Activated T-helper 1 cell treated with Interleukin-2 at 50 U/mL for 16 hours (primary cell): ENCODE measurements around the gene TTC33.
"Not testable (repeated sequence)": the region's sequence is repeated elsewhere in the genome, so short reads cannot be mapped to it uniquely, and the experiment has no call there.

Source experiments
- DNase-seq: peaks from one replicate; pipeline ENCODE4 v3.0.0-alpha.2; 2020; ENCODE audit warnings: low read depth

TTC33 gene

GRCh38 chr5:40679148-40679912, 76.4 kb downstream of the TTC33 start:
- DNase-seq: peak; percentile 83

DNA sequence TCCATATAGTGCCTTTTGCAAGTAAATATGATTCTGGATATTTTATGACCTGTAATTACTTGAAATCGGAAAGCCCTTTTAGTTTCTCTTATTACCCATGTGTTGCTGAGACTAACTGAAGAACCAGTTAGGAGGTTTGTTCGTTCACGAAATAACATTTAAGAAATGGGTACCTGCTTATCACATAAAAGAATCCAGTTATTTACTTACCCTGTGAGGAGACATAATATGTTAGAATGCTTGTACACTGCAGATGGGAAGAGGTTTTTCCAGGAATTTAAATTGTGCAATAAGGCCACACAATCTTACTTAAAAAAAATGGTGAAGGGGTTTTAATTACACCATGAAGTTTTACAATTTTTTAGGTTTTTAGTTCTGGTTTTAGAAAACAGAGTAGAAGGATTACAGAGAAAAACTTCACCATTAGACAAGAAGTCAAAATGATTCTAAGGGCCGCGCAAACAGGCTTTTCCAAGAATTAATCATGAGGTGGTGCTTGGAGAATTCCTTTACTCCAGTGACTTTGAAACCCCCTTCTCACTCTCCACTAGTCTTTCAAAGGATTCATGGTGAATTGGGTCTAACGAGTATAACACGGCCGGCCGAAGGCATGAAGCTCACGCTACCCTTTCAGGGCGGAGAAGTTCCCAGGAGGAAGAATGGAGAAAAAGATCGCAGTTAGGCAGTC, 77.2 kb downstream of the TTC33 start:
- DNase-seq: no peak

DNA sequence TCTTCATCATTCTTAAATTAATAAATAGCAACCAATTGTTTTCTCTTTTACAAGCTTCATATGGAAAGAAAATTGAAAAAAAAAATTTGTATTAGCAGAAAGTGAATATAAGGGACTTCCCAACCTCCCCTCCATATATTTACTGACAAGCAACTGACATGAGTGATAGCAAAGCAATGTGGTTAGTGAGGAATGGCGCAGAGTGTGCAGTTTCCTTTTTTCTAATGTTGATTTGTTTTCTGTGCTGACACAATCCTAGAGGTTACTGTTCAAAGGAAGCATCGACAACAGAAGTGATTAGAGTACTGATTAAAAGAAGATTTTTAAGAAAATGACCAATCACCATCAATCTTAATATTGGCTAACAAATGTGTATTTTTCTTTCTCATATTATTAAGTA, 77.7 kb downstream of the TTC33 start:
- no peak for DNase-seq

GRCh38 chr5:40677456-40677855, 78.3 kb downstream of the TTC33 start:
- no peak for DNase-seq

DNA sequence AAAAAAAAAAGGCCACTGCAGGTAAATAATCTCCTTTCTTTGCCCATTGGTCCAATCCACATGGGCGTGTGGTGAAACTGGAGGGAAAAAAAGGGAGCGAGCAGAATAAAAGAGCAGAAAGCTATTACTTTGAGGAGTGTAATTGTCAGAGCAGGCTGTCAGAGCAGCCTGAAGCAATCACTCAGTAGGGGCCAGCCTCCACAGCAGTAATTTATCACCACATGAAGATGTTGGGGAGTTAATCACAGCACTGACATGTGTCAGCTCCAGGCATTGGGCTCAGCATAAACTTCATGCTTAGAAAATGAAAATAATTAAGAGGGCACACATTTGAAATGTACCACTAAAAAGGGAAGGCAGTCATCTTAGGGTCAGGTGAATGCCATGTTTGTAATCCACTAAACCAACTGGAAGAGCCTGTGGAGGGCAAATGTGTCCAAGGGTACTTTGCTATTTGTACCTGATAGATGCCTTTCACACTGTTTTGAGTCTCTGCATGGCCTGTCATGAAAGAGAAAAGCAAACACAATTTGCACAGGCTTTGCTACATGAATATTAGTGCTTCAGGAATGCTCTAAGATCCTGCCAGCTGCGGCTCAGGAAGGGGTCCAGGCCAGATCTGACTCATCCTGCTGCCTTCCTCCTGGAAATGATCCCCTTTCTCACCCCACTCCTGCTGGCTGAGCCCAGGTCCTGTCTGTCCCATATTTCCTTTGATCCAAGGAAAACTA, 79.0 kb downstream of the TTC33 start:
- DNase-seq: no peak

DNA sequence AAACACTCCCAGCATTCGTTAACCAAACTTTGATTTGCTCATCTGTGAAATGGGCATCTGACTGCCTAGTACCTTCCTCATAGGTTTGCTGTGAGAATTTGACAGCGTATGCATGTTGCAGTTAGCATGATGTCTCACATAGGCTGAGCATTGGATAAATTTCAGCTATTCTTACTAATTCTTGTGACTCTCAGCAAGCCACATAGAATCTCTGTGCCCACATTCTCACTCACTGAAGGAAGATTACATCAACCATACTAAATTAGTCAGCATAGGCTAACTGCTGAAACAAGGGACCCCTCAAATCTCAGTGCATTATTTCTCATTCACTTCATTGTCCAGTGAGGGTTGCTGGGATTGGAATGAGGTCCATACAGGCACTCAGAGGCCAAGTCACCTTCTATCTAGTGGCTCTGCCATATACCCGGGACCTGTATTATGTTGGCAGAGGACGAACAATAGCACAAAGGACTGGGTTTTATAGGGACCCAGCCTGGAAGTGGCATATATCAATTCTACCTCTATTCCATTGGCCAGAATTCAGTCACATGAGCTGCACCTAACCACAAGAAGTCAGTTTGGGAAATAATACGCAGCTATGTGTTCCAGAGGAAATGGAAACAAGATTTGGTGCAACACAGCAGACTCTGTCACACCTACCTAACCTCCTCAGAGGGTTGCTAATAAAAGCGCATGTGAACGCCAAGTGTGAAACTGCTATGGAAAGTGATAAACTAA, 80.2 kb downstream of the TTC33 start:
- DNase-seq: no peak

DNA sequence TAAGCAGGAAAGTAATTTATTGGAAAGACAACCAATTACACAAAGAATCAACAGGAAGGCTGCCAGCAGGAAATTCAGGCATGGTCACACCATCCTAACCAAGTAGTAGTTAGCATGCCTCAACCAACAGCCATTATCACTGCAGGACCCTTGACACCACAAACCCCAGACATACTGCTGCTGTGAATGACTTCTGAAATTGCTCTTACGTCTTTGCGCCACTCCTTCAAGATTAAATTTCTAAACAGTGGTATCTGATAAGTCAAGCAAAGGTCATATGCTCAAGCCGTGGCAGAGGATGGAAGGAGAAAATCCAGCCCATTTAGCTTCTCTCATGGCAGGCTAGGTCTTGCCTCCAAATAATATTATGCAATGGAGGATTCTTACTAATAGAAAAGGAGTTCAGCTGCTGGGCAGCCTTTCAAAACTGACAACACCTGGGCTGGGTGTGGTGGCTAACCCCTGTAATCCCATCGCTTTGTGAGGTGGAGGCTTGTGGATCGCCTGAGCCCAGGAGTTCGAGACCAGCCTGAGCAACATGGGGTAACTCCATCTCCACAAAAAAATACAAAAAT, 81.0 kb downstream of the TTC33 start:
- no peak for DNase-seq

- no peak for DNase-seq
Measured at GRCh38 chr5:40672425-40672824, 83.3 kb downstream of the TTC33 start.

- no peak for DNase-seq
Measured at GRCh38 chr5:40669606-40670390, 86.0 kb downstream of the TTC33 start.

DNA sequence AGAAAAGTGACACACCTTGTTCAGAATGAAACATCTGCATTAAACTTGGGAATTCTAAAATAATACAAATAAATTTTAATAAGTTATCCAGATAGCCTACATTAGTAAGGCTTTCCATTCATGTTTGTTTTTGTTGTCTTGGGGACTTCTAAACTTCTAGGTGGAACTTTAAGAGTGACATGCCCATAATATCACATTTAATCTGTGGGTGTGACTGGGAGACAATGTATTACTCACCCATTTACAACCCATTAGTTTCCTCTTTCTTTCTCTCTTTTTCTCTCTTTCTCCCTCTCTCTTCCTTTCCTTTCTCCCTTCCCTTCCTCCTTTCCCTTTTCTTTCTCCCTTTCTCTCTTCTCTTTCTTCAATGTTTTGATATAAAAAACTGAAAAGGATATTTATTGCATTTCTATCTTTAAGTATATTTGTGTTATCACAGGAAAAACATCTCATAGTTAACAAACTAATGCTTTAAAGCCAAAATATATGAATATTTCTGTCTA, 88.5 kb downstream of the TTC33 start:
- no peak for DNase-seq

- no peak for DNase-seq
Measured at GRCh38 chr5:40666657-40667056, 89.1 kb downstream of the TTC33 start.

- no peak for DNase-seq
Measured at GRCh38 chr5:40665635-40666298, 90.0 kb downstream of the TTC33 start.

DNA sequence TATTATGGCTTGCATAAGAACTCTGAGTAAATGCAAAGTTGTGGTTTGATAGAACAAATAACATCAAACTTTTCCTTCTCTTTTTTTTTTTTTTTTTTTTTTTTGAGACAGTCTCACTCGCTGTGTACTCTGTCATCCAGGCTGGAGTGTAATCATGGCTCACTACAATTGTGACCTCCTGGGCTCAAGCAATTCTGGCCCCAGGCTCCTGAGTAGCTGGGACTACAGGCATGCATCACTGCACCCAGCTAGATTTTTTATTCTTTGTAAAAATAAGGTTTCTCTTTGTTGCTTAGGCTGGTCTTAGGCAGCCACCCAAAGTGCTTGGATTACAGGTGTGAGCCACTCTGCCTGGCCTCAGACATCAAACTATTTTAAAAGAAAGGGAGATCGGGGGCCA, 95.0 kb downstream of the TTC33 start:
- DNase-seq: no peak

DNA sequence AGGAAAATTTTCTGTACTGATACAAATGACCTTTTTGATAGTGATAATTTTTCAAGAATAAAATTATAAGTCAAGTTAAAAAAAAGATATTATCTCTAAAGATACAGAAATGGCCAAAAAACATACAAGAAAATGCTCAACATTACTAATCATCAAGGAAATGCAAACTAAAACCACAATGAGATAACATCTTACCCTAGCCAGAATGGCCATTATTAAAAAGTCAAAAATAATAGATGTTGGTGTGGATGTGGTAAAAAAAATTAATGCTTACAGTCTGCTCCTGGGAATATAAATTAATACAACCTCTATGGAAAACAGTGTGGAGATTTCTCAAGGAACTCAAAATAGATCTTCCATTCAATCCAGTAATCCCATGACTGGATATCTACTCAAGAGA, 99.0 kb downstream of the TTC33 start:
- no peak for DNase-seq

DNA sequence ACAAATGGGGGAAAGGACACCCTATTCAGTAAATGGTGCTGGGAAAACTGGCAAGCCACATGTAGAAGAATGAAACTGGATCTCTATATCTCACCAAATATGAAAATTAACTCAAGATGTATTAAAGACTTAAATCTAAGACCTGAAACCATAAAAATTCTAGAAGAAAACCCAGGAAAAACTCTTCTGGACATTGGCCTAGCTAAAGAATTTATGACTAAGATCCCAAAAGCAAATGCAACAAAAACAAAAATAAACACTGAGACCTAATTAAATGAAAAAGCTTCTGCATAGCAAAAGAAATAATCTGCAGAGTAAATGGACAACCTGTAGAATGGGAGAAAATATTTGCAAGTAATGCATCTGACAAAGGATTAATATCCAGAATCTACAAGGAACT, 99.7 kb downstream of the TTC33 start:
- DNase-seq: not testable (repeated sequence)

DNA sequence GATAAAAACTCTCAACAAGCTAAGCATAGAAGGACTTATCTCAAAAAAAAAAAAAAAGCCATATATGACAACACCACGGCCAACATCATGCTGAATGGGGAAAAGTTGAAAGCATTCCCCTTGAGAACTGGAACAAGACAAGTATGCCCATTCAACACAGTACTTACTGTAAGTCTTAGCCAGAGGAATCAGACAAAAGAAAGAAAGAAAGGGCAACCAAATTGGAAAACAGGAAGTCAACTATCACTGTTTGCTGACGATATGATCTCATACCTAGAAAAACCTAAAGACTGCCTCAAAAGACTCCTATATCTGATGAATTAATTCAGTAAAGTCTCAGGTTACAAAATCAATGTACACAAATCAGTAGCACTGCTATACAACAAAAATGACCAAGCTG, 100.6 kb downstream of the TTC33 start:
- DNase-seq: no peak

DNA sequence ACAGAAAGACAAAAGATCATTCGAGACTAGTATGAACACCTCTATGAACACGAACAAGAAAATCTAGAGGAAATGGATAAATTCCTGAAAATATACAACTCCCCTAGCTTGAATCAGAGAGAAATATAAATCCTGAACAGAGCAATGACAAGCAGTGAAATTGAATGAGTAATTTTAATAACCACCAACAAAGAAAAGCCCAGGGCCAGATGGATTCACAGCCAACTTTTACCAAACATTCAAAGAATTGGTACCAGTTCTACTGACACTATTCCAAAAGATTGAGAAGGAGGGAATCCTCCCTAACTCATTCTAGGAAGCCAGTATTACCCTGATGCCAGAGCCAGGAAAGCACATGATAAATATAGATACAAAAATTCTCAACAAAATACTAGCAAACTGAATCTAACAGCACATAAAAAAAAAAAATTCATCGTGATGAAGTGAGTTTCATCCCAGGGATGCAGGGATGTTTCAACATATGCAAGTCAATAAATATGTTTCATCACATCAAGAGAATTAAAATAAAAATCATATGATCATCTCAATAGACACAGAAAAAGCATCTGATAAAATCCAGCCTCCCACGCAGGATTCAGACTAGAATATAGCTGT, 101.3 kb downstream of the TTC33 start:
- no peak for DNase-seq

GRCh38 chr5:40653221-40654022, 102.3 kb downstream of the TTC33 start:
- no peak for DNase-seq
